NT2/D1 (cell line): ENCODE measurements around the gene GIMAP7.

Source experiments
- SUZ12 ChIP-seq: IDR thresholded peaks from 2 replicates; pipeline ENCODE4 v1.6.1; 2011; ENCODE audit not compliant: insufficient read length, insufficient read depth; ENCODE audit errors: extremely low read depth
- ZNF274 ChIP-seq: IDR thresholded peaks from 2 replicates; pipeline ENCODE4 v1.6.1; 2011; ENCODE audit warnings: mild to moderate bottlenecking, low read depth, low read length

DNA sequence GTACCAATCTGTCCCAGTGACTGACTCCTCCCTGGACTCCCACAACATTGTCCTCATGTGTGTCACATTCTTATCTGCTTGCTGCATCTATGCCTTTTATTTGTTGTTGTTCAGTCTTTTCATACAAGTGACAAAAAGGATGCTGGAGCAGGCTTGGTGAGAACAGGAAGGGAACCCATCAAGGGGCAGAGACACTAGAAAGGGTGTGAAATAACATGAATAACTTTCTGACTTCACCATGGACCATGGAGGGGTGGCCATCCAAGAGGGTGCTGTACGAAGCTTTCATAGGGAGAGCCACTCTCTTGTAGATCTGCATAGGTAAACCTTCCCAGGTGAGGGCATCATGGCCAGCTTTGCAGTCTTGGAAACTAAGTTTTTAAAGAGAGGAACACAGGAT is 49.7 kb upstream of the GIMAP7 start:
- TF ChIP-seq SUZ12: no peak
- no peak for TF ChIP-seq ZNF274
